ENCODE measurements around the gene NEURL4.

Gene NEURL4

DNA sequence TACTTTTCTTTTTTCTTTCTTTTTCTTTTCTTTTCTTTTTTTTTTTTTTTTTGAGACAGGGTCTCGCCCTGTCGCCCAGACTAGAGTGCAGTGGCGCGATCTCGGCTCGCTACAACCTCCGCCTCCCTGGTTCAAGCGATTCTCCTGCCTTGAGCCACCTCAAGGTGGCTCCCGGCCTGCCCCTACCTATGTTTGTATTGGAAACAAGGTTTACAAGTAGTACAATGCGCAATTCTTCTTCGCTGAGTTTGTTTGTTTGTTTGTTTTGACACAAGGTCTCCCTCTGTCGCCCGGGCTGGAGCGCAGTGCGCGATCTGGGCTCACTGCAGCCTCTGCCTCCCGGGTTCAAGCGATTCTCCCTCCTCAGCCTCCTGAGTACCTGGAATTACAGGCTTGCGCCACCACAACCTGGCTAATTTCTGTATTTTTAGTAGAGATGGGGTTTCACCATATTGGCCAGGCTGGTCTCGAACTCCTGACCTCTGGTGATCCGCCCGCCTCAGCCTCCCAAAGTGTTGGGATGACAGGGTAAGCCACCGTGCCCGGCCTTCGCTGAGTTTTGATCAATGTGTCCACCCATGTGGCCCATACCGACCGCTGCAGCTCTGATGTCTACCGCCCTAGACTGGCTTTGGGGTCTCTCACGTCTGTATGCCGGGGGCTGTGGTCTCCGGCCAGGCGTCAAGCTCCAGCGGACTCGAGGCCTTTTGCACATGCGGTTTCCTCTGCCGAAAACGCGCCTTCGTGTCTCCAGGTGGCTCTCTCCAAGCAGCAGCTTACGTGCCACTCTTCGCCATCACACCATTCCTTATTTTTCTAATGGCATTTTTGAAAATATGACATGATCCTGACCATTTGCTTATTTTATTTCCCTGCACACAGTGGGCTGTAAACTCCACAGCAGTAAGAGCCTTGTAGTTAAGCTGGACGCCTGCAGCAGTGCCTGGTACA, 33.6 kb downstream of the NEURL4 start:
- no peak overlapping the region for H3K4me3 ChIP-seq (IDR thresholded peaks at IDR 0.05; ENCODE audit: insufficient read depth, low read depth, low read length)
- H3K79me2 ChIP-seq (ENCODE audit: insufficient read depth, low read depth): no peaks in the 10 kb centered on the region
- 0 out of 2 replicates have a peak, but pooled peaks cover 2% of the 10 kb centered on the region for H3K27me3 ChIP-seq (ENCODE audit: insufficient read depth, low read depth)
- H4K20me1 ChIP-seq (ENCODE audit: insufficient read depth): no peaks in the 10 kb centered on the region
- no peak overlapping the region for H3K9ac ChIP-seq
- H3K4me1 ChIP-seq (ENCODE audit: low read depth, poor library complexity, severe bottlenecking): no peaks in the 10 kb centered on the region
- peak overlapping the region; percentile 34; the same call in 1 of the 2 replicates for H2AFZ ChIP-seq (ENCODE audit: low read depth)
- no peak overlapping the region for H3K4me2 ChIP-seq
- TF ChIP-seq, protein P1, sequence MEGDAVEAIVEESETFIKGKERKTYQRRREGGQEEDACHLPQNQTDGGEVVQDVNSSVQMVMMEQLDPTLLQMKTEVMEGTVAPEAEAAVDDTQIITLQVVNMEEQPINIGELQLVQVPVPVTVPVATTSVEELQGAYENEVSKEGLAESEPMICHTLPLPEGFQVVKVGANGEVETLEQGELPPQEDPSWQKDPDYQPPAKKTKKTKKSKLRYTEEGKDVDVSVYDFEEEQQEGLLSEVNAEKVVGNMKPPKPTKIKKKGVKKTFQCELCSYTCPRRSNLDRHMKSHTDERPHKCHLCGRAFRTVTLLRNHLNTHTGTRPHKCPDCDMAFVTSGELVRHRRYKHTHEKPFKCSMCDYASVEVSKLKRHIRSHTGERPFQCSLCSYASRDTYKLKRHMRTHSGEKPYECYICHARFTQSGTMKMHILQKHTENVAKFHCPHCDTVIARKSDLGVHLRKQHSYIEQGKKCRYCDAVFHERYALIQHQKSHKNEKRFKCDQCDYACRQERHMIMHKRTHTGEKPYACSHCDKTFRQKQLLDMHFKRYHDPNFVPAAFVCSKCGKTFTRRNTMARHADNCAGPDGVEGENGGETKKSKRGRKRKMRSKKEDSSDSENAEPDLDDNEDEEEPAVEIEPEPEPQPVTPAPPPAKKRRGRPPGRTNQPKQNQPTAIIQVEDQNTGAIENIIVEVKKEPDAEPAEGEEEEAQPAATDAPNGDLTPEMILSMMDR (conservative IDR thresholded peaks at IDR 0.05; ENCODE audit: low read depth, low read length): no peak
- H3K36me3 ChIP-seq (ENCODE audit: insufficient read depth): no peaks in the 10 kb centered on the region
- H3K27ac ChIP-seq: no peak overlapping the region

DNA sequence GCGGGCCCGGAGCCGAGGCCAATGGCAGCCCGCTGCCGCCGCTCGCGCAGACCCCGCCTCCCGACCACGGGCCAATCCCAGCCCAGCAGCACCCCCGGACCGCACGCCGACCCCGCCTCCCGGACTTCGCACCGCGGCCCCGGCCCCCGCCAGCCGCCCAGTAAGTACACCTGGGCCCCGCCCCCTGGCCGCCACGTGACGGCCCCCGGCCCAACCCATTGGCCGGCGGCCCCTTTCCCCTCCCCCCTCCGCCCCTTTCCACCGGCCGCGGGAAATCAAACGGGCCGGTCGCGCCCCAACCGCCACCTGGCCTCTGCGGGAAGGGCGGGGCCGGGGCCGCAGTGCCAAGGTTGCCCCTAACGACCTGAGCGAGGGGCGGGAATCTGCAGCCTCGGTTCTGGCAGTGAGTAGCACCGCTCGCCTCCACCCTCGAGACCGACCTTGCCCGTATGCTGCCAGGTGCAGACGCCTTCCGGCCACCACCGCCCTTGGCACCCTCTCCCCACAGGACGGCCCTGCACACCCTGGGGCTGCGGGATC, 34.5 kb downstream of the NEURL4 start, which contains the start of gene YBX2:
TSS of gene YBX2 (minus strand) at position 26 of the 540 bp plus-strand sequence. CDS start 139 bp downstream, outside the sequence.
- Histone ChIP-seq H3K9ac (no peak within 1 kb of the TSS), H3K27ac (no peak within 1 kb of the TSS), H3K4me1 (ENCODE audit: low read depth, poor library complexity, severe bottlenecking) (no peaks in the 10 kb centered on the region), H3K27me3 (ENCODE audit: insufficient read depth, low read depth) (0 out of 2 replicates have a peak, but pooled peaks cover 2% of the 10 kb centered on the region), H4K20me1 (ENCODE audit: insufficient read depth) (no peaks in the 10 kb centered on the region), H3K79me2 (ENCODE audit: insufficient read depth, low read depth) (no peaks in the 10 kb centered on the region), H3K4me2 (no peak within 1 kb of the TSS), H3K36me3 (ENCODE audit: insufficient read depth) (no peaks in the 10 kb centered on the region), H3K4me3 (IDR thresholded peaks at IDR 0.05; ENCODE audit: insufficient read depth, low read depth, low read length) (no peak within 1 kb of the TSS), H2AFZ (ENCODE audit: low read depth) (no peak within 1 kb of the TSS; the same call in 1 of the 2 replicates)
- TF ChIP-seq, protein P1 (conservative IDR thresholded peaks at IDR 0.05; ENCODE audit: low read depth, low read length): no peak

DNA sequence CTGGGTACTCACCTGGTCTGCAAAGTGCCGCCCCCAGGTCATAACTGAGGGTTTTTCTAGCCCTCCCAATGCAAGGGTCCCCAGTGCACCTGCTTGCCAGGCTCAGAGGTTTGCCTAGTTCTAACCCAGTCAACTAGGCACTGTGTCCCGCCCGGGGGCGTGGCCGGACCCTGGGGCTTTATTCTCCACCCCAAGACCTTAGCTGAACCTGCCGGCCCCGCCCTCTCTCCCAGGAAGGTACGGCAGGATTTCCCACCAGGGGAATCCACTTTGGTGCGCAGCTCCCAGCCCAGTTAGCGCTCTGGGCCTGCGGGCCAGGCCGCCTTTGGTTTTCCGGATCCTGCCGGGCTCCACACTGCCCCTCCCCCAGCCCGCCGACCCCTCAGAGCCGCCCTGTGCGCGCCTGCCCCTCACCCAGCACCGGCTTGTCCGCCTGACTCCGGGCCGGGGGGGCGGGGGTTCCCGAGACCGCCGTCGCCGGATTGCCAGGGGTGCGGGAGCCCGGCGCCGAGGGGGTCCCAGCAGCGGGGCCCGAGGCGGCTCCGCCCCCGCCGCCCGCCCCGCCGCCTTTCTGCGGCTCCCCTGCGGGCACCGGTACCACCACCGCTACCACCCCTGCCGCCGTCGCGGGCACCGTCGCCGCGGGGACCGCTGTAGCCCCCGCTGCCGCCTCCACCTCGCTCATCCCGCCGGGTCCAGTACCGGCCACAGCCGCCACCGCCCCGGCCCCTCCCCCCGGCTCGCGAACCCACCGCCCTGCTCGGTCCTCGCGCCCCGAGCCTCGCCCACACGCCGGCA, 35.1 kb downstream of the NEURL4 start:
- Histone ChIP-seq H3K4me1 (ENCODE audit: low read depth, poor library complexity, severe bottlenecking) (no peaks in the 10 kb centered on the region), H3K36me3 (ENCODE audit: insufficient read depth) (no peaks in the 10 kb centered on the region), H3K9ac (no peak overlapping the region), H3K4me2 (no peak overlapping the region), H3K79me2 (ENCODE audit: insufficient read depth, low read depth) (no peaks in the 10 kb centered on the region), H3K27me3 (ENCODE audit: insufficient read depth, low read depth) (0 out of 2 replicates have a peak, but pooled peaks cover 2% of the 10 kb centered on the region), H3K27ac (no peak overlapping the region), H3K4me3 (IDR thresholded peaks at IDR 0.05; ENCODE audit: insufficient read depth, low read depth, low read length) (no peak overlapping the region), H2AFZ (ENCODE audit: low read depth) (no peak overlapping the region), H4K20me1 (ENCODE audit: insufficient read depth) (no peaks in the 10 kb centered on the region)
- TF ChIP-seq, protein P1 (conservative IDR thresholded peaks at IDR 0.05; ENCODE audit: low read depth, low read length): no peak

DNA sequence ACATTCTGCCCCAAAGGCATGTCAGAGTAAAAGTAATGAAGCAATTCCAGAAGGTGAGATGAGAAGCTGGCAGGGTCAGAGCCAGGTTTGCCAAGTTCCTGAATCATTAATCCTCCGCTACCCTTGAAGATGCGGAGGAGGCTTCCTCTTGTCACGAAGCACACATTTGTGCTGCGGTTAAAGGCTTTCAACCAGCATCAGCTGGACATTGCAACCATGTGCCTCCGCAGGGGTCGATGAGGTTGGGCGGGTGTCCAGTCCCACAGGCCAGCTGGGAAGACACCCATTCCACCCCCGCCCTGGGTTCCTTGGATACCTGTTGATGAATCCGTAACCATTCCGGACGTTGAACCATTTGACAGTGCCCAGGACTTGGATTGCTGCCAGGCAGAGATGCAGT, 36.0 kb downstream of the NEURL4 start:
- H3K4me3 ChIP-seq (IDR thresholded peaks at IDR 0.05; ENCODE audit: insufficient read depth, low read depth, low read length): no peak overlapping the region
- H4K20me1 ChIP-seq (ENCODE audit: insufficient read depth): no peaks in the 10 kb centered on the region
- no peaks in the 10 kb centered on the region for H3K79me2 ChIP-seq (ENCODE audit: insufficient read depth, low read depth)
- H3K4me2 ChIP-seq: no peak overlapping the region
- no peaks in the 10 kb centered on the region for H3K36me3 ChIP-seq (ENCODE audit: insufficient read depth)
- H3K27me3 ChIP-seq (ENCODE audit: insufficient read depth, low read depth): 0 out of 2 replicates have a peak, but pooled peaks cover 2% of the 10 kb centered on the region
- no peak overlapping the region for H3K9ac ChIP-seq
- TF ChIP-seq, protein P1 (conservative IDR thresholded peaks at IDR 0.05; ENCODE audit: low read depth, low read length): no peak
- H3K27ac ChIP-seq: no peak overlapping the region
- H2AFZ ChIP-seq (ENCODE audit: low read depth): no peak overlapping the region
- no peaks in the 10 kb centered on the region for H3K4me1 ChIP-seq (ENCODE audit: low read depth, poor library complexity, severe bottlenecking)
